ENCODE measurements around the gene RFX2. TPM values are rescaled to one million over a fixed set of nuclear protein-coding genes. Genes with fewer than 3 reads are reported as not detected.

The RFX2 gene
- total and polyA plus RNA-seq, 4 donors, result 0.67 to 5.1 (median 2.8) TPM

DNA sequence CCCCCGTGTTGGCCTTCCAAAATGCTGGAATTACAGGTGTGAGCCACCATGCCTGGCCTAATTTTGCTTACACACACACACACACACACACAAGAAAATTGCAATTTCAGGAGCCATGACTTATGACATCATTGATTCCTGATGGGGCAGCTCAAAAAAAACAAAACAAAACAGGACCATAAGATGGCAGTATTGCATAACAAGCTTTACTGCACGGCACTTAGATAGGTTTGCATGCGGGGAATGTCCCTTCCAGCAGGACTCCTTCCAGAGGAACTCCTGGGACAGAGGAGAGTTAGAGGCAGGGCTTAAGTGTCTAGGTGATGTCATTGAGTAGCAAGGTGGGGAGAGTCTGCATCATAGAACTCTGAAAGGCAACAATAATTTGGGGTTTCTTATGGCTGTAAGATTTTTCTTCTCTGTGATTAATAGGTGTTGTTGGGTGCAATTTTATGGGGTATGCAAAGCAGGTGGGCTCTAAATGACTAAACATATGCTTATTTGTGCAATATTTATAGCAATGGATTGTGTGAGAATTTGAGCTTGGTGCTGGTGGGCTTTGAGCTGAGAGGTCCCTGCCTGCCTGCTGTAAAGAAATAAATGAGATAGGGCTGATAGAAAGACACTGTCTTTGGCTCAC lies 16.2 kb upstream of the RFX2 start:
- no peak for DNase-seq (ENCODE audit: low spot score)
- H3K27me3 ChIP-seq (ENCODE audit: control insufficient read depth in 4 of 4, insufficient read depth in 4 of 4, low read length in 3 of 4), result no peaks in the 10 kb centered on the region

DNA sequence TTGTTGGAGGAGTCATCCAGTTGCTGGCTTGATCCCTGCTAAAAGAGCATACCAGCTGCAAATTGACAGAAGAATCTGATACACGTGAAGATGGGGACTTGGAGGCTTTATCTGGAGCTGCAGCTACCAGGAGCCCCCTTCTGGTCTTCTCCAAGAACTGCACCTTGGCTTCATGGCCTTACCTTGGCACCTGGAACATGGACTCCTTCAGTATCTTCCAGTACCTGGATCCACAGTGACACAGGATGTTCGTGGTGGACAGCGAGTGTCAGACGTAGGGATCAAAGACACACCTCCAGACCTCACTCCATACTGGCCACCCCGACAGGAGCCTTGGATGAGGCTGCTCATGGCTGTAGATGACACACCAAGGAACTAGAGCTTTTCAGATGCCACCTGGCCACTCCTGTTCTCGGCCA lies 15.3 kb upstream of the RFX2 start:
- H3K36me3 ChIP-seq (ENCODE audit: control insufficient read depth in 4 of 4, insufficient read depth in 3 of 4, low read depth in 1 of 4, low read length in 3 of 4), result no peaks in the 10 kb centered on the region
- H3K27me3 ChIP-seq (ENCODE audit: control insufficient read depth in 4 of 4, insufficient read depth in 4 of 4, low read length in 3 of 4), result no peaks in the 10 kb centered on the region
- H3K27ac ChIP-seq (ENCODE audit: low read depth in 1 of 2, low read length in 2 of 2), result no peak overlapping the region
- no peaks in the 10 kb centered on the region for H3K9me3 ChIP-seq (ENCODE audit: control insufficient read depth in 4 of 4, low read length in 3 of 4)
- TF ChIP-seq RAD21 (IDR thresholded peaks at IDR 0.05) (peak; percentile 98), SP1 (IDR thresholded peaks at IDR 0.05) (no peak), HNF4A (conservative IDR thresholded peaks at IDR 0.05) (peak in 1 of 2 donors; percentile 12), TAF1 (conservative IDR thresholded peaks at IDR 0.05) (no peak), FOXA2 (IDR thresholded peaks at IDR 0.05) (peak; percentile 6)
- TF ChIP-seq, protein P1, sequence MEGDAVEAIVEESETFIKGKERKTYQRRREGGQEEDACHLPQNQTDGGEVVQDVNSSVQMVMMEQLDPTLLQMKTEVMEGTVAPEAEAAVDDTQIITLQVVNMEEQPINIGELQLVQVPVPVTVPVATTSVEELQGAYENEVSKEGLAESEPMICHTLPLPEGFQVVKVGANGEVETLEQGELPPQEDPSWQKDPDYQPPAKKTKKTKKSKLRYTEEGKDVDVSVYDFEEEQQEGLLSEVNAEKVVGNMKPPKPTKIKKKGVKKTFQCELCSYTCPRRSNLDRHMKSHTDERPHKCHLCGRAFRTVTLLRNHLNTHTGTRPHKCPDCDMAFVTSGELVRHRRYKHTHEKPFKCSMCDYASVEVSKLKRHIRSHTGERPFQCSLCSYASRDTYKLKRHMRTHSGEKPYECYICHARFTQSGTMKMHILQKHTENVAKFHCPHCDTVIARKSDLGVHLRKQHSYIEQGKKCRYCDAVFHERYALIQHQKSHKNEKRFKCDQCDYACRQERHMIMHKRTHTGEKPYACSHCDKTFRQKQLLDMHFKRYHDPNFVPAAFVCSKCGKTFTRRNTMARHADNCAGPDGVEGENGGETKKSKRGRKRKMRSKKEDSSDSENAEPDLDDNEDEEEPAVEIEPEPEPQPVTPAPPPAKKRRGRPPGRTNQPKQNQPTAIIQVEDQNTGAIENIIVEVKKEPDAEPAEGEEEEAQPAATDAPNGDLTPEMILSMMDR (IDR thresholded peaks at IDR 0.05; ENCODE audit: low read depth, low read length, missing input control), result peak; percentile 99
- no peak overlapping the region for H3K9ac ChIP-seq (ENCODE audit: low read depth in 1 of 2, low read length in 2 of 2)
- WGBS, result 17% methylated on average over 6 of the region's 6 CpGs
- no peak overlapping the region for H3K4me3 ChIP-seq (ENCODE audit: low read depth in 1 of 3, low read length in 3 of 3)
- peak; percentile 47 for DNase-seq (ENCODE audit: low spot score)
- no peaks in the 10 kb centered on the region for H3K4me1 ChIP-seq (ENCODE audit: control insufficient read depth in 4 of 4, insufficient read depth in 4 of 4, low read length in 3 of 4)

More for the DNA sequence above, 16.2 kb upstream of the RFX2 start:
- H3K4me1 ChIP-seq (ENCODE audit: control insufficient read depth in 4 of 4, insufficient read depth in 4 of 4, low read length in 3 of 4), result no peaks in the 10 kb centered on the region
- 37% methylated on average over 3 of the region's 3 CpGs for WGBS
- H3K27ac ChIP-seq (ENCODE audit: low read depth in 1 of 2, low read length in 2 of 2), result no peak overlapping the region
- no peaks in the 10 kb centered on the region for H3K9me3 ChIP-seq (ENCODE audit: control insufficient read depth in 4 of 4, low read length in 3 of 4)
- no peak overlapping the region for H3K9ac ChIP-seq (ENCODE audit: low read depth in 1 of 2, low read length in 2 of 2)
- TF ChIP-seq, protein P1 (IDR thresholded peaks at IDR 0.05; ENCODE audit: low read depth, low read length, missing input control), result peak; percentile 13
- TF ChIP-seq EGR1 (IDR thresholded peaks at IDR 0.05; ENCODE audit: low read depth in 2 of 2), result no peak
- TF ChIP-seq RAD21 (IDR thresholded peaks at IDR 0.05), result peak; percentile 65 to 79
- H3K36me3 ChIP-seq (ENCODE audit: control insufficient read depth in 4 of 4, insufficient read depth in 3 of 4, low read depth in 1 of 4, low read length in 3 of 4), result no peaks in the 10 kb centered on the region
- H3K4me3 ChIP-seq (ENCODE audit: low read depth in 1 of 3, low read length in 3 of 3), result no peak overlapping the region

DNA sequence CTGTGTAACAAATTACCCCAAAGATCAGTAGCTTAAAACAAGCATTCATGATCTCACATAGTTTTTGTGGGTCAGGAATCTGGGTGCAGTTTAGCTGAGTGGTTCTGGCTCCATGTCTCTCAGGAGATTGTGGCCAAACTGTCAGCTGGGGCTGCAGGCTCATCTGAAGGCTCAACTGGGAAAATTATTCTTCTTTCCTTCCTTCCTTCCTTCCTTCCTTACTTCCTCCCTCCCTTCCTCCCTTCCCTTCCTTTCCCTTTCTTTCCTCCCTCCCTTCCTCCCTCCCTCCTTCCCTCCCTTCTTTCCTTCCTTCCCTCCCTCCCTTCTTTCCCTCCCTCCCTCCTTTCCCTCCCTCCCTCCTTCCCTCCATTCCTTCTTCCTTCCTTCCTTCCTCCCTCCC lies 8.7 kb upstream of the RFX2 start:
- TF ChIP-seq RAD21 (IDR thresholded peaks at IDR 0.05) (no peak), FOXA2 (IDR thresholded peaks at IDR 0.05) (no peak)
- TF ChIP-seq, protein P2, sequence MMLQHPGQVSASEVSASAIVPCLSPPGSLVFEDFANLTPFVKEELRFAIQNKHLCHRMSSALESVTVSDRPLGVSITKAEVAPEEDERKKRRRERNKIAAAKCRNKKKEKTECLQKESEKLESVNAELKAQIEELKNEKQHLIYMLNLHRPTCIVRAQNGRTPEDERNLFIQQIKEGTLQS (IDR thresholded peaks at IDR 0.05), result no peak
- Histone ChIP-seq H3K9me3 (ENCODE audit: control insufficient read depth in 4 of 4, low read length in 3 of 4) (no peaks in the 10 kb centered on the region), H3K4me3 (ENCODE audit: low read depth in 1 of 3, low read length in 3 of 3) (no peak overlapping the region), H3K27me3 (ENCODE audit: control insufficient read depth in 4 of 4, insufficient read depth in 4 of 4, low read length in 3 of 4) (no peaks in the 10 kb centered on the region), H3K9ac (ENCODE audit: low read depth in 1 of 2, low read length in 2 of 2) (no peak overlapping the region), H3K27ac (ENCODE audit: low read depth in 1 of 2, low read length in 2 of 2) (no peak overlapping the region), H3K4me1 (ENCODE audit: control insufficient read depth in 4 of 4, insufficient read depth in 4 of 4, low read length in 3 of 4) (no peaks in the 10 kb centered on the region), H3K36me3 (ENCODE audit: control insufficient read depth in 4 of 4, insufficient read depth in 3 of 4, low read depth in 1 of 4, low read length in 3 of 4) (no peaks in the 10 kb centered on the region)
- no peak for DNase-seq (ENCODE audit: low spot score)
